Activated CD4-positive, alpha-beta T cell treated with anti-CD3 and anti-CD28 coated beads for 36 hours (primary cell): ENCODE measurements around the gene B3GALT5. TPM values are rescaled to one million over a fixed set of nuclear protein-coding genes. Genes with fewer than 3 reads are reported as not detected.

Source experiments
- ATAC-seq: fragments of 200-7000 bp; cut with Tn5 transposase; one replicate; pipeline ENCODE4 v1.10.0; 2021; ENCODE audit warnings: mild to moderate bottlenecking, moderate library complexity
- CTCF ChIA-PET: fragments of 350-600 bp; sonication (Branson Sonifier 250); formaldehyde crosslinking; loops from one replicate; lab custom pipeline; 2021; ENCODE audit warnings: antibody characterized with exemption; lab: Charles Lee
- POLR2A ChIA-PET: fragments of 350-600 bp; sonication (Branson Sonifier 250); formaldehyde crosslinking; loops from one replicate; lab custom pipeline; 2021; ENCODE audit warnings: antibody characterized with exemption, inconsistent platforms; lab: Charles Lee
- DNase-seq: peaks from one replicate; pipeline ENCODE4 v3.0.0-alpha.2; 2020
- H3K27ac Mint-ChIP-seq: one replicate; pipeline ENCODE4 v1.8.0; 2021; ENCODE audit warnings: mixed read lengths
- H3K27me3 Mint-ChIP-seq: one replicate; pipeline ENCODE4 v1.8.0; 2021; ENCODE audit warnings: mixed read lengths
- H3K36me3 Mint-ChIP-seq: one replicate; pipeline ENCODE4 v1.8.0; 2021; ENCODE audit warnings: low read depth, mixed read lengths
- H3K4me1 Mint-ChIP-seq: one replicate; pipeline ENCODE4 v1.8.0; 2021; ENCODE audit warnings: mixed read lengths
- H3K4me3 Mint-ChIP-seq: one replicate; pipeline ENCODE4 v1.8.0; 2021; ENCODE audit warnings: mild to moderate bottlenecking, moderate library complexity, mixed read lengths
- H3K9me3 Mint-ChIP-seq: one replicate; pipeline ENCODE4 v1.8.0; 2021; ENCODE audit warnings: low read depth, mixed read lengths
- intact Hi-C, 2 experiments: fragments of 100-400 bp; cut with DNase I in 1 of 2; cut with micrococcal nuclease in 1 of 2; formaldehyde crosslinking; loops; one replicate each; pipeline versions ENCODE4 v1.14.2 to v1.15.1; 2022 to 2024; cut with DNase I, micrococcal nuclease
- total RNA-seq, 2 experiments: library from RNA; stranded (reverse); gene quantifications; one replicate each; pipeline ENCODE4 v1.2.3, GENCODE V29; 2021

Gene B3GALT5
- total RNA-seq, 2 experiments from 2014 or later = not detected

DNA sequence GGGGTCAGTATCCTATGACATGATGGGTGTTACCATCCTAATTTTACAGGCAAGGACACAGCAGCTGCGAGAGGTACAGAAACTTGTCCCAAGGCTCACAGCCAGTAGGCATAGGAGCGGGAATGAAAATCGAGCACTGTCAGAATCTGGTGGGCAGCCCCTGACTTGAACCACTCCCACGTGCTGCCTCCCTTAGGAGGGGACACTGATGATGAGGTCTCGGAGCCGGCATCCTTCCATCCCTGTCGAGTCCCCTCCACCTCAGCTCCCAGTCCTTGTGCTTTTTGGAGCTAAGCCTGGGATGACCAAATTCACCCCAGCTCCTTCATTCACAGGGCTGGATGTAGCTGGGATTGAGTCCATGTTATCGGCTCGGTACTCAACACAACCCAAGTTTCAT is 49.0 kb downstream of the B3GALT5 start:
- ATAC-seq = no peak
- peaks cover 3% of the 10 kb centered on the region for H3K27me3 Mint-ChIP-seq
- CTCF ChIA-PET = no interaction called here
- POLR2A ChIA-PET = no interaction called here
- DNase-seq = no peak
- H3K4me1 Mint-ChIP-seq = no peaks in the 10 kb centered on the region
- no peaks in the 10 kb centered on the region for H3K36me3 Mint-ChIP-seq
- H3K4me3 Mint-ChIP-seq = no peak overlapping the region
- intact Hi-C loops = no loop called here
- no peak overlapping the region for H3K27ac Mint-ChIP-seq
- no peaks in the 10 kb centered on the region for H3K9me3 Mint-ChIP-seq

DNA sequence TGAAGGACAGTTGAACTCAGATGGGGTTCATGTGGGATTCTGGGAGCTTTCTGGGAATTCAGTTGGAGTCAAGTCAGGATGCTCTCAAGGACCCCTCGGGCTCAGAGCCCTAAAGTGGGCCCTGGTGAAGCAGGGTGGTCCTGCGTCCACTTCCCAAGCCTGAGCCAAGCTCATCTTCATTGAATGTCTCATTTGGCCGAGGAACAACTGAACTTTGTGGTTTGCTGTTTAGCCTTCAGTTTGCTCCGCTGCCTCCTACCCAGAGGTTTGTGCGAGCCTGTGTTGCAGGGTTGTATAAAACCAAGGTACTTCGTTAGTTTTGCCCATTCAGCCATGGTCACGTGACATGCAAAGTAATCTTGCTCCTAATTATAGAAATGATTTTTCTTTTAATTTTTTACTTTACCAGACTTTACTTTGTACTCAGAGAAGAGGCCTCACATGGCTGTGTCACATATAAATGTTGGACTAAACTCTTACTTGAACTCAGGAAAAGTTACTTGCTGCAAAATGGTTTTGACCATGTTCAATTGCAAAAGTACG is 49.7 kb downstream of the B3GALT5 start:
- Mint-ChIP-seq H3K27ac (no peak overlapping the region), H3K27me3 (peaks cover 3% of the 10 kb centered on the region), H3K36me3 (no peaks in the 10 kb centered on the region), H3K4me3 (no peak overlapping the region), H3K9me3 (no peaks in the 10 kb centered on the region), H3K4me1 (no peaks in the 10 kb centered on the region)
- no peak for DNase-seq
- intact Hi-C loops = no loop called here
- POLR2A ChIA-PET = no interaction called here
- no peak for ATAC-seq
- CTCF ChIA-PET = no interaction called here

DNA sequence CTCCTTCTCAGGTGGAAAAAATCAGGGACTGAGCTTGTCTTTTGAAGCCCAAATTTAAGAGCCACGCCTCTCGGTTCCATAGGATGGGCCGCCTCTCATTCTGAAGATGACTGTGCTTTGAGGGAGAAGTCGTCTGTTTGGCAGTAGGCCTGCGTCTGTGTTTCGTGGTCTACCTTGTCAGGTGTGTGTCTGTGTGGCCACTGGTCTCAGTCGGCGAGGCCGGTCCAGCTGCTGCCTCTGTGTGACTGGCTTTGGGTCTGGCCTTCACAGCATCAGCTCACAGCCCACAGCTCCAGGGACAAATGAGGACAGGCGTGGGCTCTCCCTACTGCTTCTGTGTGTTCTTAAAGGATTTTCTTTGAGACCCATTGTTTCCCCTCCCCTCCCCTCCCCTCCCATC is 50.3 kb downstream of the B3GALT5 start:
- ChIA-PET CTCF (no interaction called here), POLR2A (no interaction called here)
- Mint-ChIP-seq H3K4me1 (no peaks in the 10 kb centered on the region), H3K4me3 (no peak overlapping the region), H3K27me3 (peaks cover 3% of the 10 kb centered on the region), H3K36me3 (no peaks in the 10 kb centered on the region), H3K9me3 (no peaks in the 10 kb centered on the region), H3K27ac (no peak overlapping the region)
- DNase-seq (no peak), ATAC-seq (no peak)
- intact Hi-C loops = no loop called here

DNA sequence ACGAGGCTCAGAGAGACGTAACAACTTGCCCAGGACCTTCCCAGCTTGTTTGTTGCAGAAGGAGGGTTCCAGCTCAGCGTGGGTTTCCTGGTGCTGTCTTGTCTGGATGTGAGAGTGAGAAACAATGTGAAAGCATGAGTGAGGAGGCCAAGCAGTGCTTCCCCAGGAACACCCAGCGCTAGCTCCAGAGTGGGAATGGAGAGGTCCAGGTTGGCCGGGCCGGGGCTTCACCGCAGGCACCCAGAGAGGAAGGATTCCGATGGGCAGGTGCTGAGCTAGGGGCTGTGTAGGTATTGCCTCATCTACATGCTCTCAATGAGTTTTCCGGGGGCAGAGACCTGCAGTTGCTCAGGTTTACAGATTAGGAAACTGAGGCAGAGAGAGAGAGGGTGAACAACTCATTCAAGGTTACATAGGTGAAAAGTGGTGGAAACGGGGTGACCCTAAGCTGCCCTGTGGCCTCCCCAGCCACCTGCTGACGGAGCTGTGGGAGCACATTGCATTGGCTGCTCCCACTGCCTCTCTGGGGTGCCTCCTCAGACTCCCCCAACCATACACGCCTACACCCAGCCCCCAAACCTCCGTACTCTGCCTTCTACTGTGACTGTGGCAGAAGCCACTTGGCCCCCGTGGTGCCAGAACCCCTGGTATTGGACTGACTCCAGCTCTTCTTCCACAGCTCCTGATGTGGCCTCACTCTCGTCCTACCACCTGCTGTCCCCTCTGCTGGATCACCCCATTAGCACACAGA is 51.2 kb downstream of the B3GALT5 start:
- intact Hi-C loops = no loop called here
- ChIA-PET CTCF (no interaction called here), POLR2A (no interaction called here)
- H3K27me3 Mint-ChIP-seq = peaks cover 3% of the 10 kb centered on the region
- no peaks in the 10 kb centered on the region for H3K36me3 Mint-ChIP-seq
- H3K27ac Mint-ChIP-seq = no peak overlapping the region
- no peak overlapping the region for H3K4me3 Mint-ChIP-seq
- ATAC-seq = no peak
- H3K4me1 Mint-ChIP-seq = no peaks in the 10 kb centered on the region
- DNase-seq = no peak
- H3K9me3 Mint-ChIP-seq = no peaks in the 10 kb centered on the region

DNA sequence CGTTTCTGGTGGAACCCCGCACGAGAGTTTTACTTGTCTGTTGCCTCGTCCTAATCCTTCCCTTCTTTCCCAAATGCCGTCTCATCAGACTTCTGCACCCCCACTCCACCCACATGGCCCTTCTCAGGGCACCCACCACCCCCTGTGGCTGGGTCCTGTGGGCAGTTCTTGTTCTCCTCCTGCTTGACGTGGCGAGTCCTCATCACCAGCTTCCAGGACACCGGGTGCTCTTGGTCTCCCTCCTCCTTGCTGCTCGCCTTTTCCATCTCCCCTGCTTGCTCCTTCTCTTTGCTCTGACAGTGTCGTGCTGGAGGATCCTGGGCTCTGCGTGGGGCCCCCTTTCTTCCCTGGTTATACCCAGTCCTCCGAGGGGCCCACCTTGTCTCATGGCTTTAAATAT is 51.8 kb downstream of the B3GALT5 start:
- ATAC-seq (no peak), DNase-seq (no peak)
- intact Hi-C loops = no loop called here
- Mint-ChIP-seq H3K36me3 (no peaks in the 10 kb centered on the region), H3K4me1 (no peaks in the 10 kb centered on the region), H3K9me3 (no peaks in the 10 kb centered on the region), H3K27ac (no peak overlapping the region), H3K4me3 (no peak overlapping the region), H3K27me3 (no peaks in the 10 kb centered on the region)
- ChIA-PET CTCF (no interaction called here), POLR2A (no interaction called here)

DNA sequence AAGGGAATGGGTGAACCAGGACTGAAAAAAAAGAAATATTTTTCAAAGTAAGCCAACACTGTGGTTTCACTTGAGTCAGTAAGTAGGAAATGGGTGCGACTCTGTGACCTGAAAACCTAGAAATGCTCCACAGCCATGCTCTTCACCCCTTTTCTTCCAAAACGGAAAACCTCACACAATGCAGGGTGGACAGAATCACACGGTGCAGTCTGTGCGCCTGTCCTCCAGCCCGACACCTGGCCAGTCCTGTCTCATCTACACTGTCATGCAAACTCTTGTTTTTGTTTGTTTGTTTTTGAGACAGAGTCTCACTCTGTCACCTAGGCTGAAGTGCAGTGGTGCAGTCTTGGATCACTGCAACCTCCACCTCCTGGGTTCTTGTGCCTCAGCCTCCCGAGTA is 53.3 kb downstream of the B3GALT5 start:
- Mint-ChIP-seq H3K36me3 (no peaks in the 10 kb centered on the region), H3K4me1 (no peaks in the 10 kb centered on the region), H3K27me3 (no peaks in the 10 kb centered on the region), H3K27ac (no peak overlapping the region), H3K9me3 (no peaks in the 10 kb centered on the region), H3K4me3 (no peak overlapping the region)
- POLR2A ChIA-PET = no interaction called here
- no peak for DNase-seq
- intact Hi-C loops = no loop called here
- CTCF ChIA-PET = no interaction called here
- ATAC-seq = no peak

DNA sequence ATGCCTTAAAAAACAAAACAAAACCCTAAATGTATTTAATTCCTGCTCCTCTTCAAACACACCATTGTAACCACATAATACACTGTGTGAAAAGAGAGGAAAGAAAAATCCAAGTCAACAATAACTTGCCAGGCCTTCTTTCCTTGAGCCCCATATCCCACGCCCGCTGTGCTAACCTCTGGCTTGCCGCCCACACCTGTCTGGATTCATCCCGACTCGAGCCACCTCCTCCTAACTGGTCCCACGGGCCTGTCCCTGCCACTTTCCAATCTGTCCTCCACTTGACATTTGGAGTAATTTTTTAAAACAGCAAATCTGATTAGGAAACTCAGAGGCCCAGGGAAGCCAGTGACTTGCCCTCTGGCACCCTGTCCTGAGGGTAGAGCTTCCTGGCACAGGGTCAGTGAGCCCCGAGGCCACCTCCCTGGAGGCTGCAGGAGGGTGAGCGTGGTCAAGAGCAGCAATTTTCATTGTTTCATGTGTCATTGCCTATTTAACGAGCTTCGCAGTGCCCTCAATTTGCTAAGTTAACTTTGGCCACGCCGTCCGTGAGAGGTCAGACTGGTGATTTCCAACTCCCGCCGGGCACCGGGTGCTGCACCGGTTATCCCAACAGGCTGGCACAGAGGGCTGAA is 54.1 kb downstream of the B3GALT5 start:
- Mint-ChIP-seq H3K36me3 (no peaks in the 10 kb centered on the region), H3K4me3 (no peak overlapping the region), H3K27ac (no peak overlapping the region), H3K9me3 (no peaks in the 10 kb centered on the region), H3K27me3 (no peaks in the 10 kb centered on the region), H3K4me1 (no peaks in the 10 kb centered on the region)
- CTCF ChIA-PET = interaction anchor here (0.8 kb wide), 1 partner anchor 13 kb away, joined by 3 read pairs; no protein-coding TSS in a partner anchor
- ATAC-seq = no peak
- POLR2A ChIA-PET = no interaction called here
- intact Hi-C loops = no loop called here
- DNase-seq = no peak

DNA sequence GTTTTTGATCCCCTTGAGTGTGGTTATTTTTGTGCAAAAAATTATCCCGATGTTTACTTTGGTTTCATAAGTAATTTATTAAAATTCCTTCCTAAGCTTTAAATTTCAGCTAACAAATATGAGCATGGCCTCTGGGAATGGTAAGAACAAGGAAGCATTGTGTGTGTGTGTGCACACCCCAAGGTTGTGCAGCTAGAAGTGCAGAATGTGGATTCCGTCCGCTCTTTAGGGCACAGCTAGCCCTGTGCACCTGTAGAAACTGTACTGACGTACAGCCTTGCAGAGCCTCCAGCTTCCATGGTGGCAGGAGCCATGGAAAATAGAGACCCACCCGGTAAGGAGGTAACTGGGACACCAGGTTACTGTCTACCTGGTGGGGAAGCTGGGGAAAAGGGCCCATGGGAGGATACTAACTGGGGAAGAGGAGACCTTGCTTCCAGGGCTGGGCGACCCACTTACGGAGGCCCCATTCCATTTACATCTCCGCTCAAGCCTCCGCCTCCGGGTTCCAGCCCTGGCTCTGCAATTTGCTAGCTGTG is 54.7 kb downstream of the B3GALT5 start:
- ChIA-PET CTCF (interaction anchor here (0.8 kb wide), 1 partner anchor 13 kb away, joined by 3 read pairs; no protein-coding TSS in a partner anchor), POLR2A (no interaction called here)
- Mint-ChIP-seq H3K36me3 (no peaks in the 10 kb centered on the region), H3K9me3 (no peaks in the 10 kb centered on the region), H3K4me3 (no peak overlapping the region), H3K27ac (no peak overlapping the region), H3K4me1 (no peaks in the 10 kb centered on the region), H3K27me3 (no peaks in the 10 kb centered on the region)
- no peak for DNase-seq
- intact Hi-C loops = no loop called here
- ATAC-seq = no peak

DNA sequence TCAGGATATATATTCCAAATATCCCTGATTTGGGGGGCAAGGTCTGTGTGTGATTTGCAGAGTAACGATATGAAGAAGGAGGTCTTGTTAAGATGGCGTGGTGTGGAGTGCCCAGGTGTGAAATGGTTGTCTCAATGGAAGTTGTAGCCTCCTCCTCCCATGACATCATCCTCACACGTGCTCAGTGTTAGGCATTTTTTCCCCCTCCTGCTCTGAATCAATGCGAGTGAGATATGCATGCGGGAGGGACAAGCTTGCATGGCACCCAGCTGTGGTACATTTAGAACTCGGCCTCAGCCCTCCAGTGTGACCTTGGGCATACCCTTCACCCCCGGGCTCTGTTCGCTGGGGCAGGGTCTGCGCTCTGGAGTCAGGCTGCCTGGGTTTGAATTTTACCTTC is 55.6 kb downstream of the B3GALT5 start:
- H3K4me1 Mint-ChIP-seq = no peaks in the 10 kb centered on the region
- no peak for DNase-seq
- H3K4me3 Mint-ChIP-seq = no peak overlapping the region
- no peak for ATAC-seq
- ChIA-PET POLR2A (no interaction called here), CTCF (no interaction called here)
- no peaks in the 10 kb centered on the region for H3K36me3 Mint-ChIP-seq
- no peaks in the 10 kb centered on the region for H3K9me3 Mint-ChIP-seq
- intact Hi-C loops = no loop called here
- H3K27me3 Mint-ChIP-seq = no peaks in the 10 kb centered on the region
- no peak overlapping the region for H3K27ac Mint-ChIP-seq

DNA sequence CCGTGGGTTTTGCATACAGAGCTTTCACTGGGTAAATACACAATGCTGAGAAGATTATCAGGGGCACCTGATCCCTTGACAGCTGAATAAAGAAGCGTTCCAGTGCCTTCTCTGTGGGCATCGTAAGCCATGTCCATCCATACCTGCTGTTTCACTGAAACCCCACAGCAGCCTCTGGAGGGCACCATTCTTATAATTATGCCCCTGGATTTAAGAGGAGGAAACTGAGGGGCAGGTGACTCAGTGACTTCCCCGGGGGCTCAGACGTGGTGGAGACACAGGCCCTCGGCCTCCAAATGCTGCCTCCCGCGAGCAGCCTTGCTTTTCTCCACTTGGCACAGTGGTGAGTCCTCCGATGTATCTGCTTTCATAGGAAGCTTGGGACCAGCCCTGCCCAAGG is 56.7 kb downstream of the B3GALT5 start:
- no peak overlapping the region for H3K27ac Mint-ChIP-seq
- no peak for ATAC-seq
- H3K4me3 Mint-ChIP-seq = no peak overlapping the region
- no peaks in the 10 kb centered on the region for H3K4me1 Mint-ChIP-seq
- no peaks in the 10 kb centered on the region for H3K36me3 Mint-ChIP-seq
- intact Hi-C loops = no loop called here
- no peak for DNase-seq
- CTCF ChIA-PET = interaction anchor here (1.1 kb wide), 1 partner anchor 20 kb away, joined by 3 read pairs; no protein-coding TSS in a partner anchor
- no peaks in the 10 kb centered on the region for H3K9me3 Mint-ChIP-seq
- POLR2A ChIA-PET = no interaction called here
- no peaks in the 10 kb centered on the region for H3K27me3 Mint-ChIP-seq

DNA sequence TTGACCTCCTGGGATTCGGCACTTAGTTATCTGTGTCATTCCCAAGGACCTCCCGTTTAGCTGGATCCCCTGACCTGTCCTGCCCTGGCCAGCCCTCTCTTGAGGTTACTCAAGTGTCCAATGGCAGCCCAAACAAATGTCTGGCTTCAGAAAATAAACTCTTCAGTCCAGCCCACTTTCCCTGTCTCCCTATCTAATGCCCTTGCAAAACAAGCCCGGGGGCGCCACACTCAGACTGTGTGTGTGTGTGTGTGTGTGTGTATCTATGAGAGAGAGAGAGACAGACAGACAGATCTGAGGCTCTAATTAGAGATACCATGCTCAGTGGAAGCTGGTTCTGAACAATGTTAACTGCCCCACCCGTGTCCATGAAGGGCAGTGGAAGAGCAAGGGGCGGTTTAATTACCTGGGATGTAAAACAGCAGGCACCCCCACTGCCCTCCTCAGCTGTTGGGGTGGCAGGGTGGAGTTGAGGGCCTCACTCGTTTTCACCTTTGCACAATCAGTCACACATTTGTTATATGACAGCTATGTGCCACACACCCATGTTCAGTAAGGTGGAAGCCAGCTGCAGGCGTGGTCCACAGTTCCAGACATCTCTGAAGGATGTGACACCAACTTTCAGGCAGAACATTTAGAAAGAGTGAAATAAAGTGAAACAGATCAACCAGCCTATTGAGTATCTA is 57.4 kb downstream of the B3GALT5 start:
- Mint-ChIP-seq H3K27ac (no peak overlapping the region), H3K4me3 (no peak overlapping the region), H3K9me3 (no peaks in the 10 kb centered on the region), H3K27me3 (no peaks in the 10 kb centered on the region), H3K4me1 (no peaks in the 10 kb centered on the region), H3K36me3 (no peaks in the 10 kb centered on the region)
- no peak for DNase-seq
- CTCF ChIA-PET = interaction anchor here (1.1 kb wide), 1 partner anchor 19 kb away, joined by 3 read pairs; no protein-coding TSS in a partner anchor
- intact Hi-C loops = no loop called here
- POLR2A ChIA-PET = no interaction called here
- no peak for ATAC-seq
